ENCODE results near the gene RAB3IL1.
"Not testable (repeated sequence)": the region's sequence is repeated elsewhere in the genome, so short reads cannot be mapped to it uniquely, and the experiment has no call there.

The RAB3IL1 gene

DNA sequence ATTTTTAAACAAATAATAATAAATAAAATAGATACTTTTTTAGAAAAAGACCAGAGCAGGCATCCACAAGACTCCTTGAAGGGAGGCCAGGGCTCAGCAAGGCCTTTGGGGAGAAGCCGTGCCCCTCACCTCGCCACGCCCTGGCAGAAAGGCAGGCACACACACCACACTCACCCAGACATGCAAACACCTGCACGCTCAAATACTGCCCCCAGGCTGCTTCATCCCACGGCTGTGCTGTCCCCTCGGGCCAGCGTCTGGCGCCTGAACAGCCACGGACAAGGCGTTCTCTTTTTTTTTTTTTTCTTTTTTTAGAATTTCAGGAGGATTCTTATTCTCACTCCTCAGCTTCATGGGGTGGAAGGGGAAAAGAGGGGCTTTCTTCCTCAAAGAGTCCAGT, 27.5 kb downstream of the RAB3IL1 start:
- H3K9me3 ChIP-seq (ENCODE audit: control insufficient read depth in 1 of 2, low read length in 2 of 2), result no peaks in the 10 kb centered on the region
- peak overlapping the region; percentile 76 to 79 for H3K4me3 ChIP-seq (ENCODE audit: low read depth in 1 of 2, low read length in 2 of 2)
- peaks cover 0 to 21% of the 10 kb centered on the region in 2 donors for H3K4me1 ChIP-seq (ENCODE audit: control insufficient read depth in 1 of 2, insufficient read depth in 2 of 2, low read length in 2 of 2)
- H3K27ac ChIP-seq (ENCODE audit: low read length), result peak overlapping the region; percentile 16
- no peaks in the 10 kb centered on the region for H3K27me3 ChIP-seq (ENCODE audit: low read depth, low read length)
- no peaks in the 10 kb centered on the region for H3K36me3 ChIP-seq (ENCODE audit: control insufficient read depth in 1 of 2, insufficient read depth in 2 of 2, low read length in 2 of 2)

GRCh38 chr11:61888590-61888989, 28.8 kb downstream of the RAB3IL1 start:
- no peaks in the 10 kb centered on the region for H3K27me3 ChIP-seq (ENCODE audit: low read depth, low read length)
- no peaks in the 10 kb centered on the region for H3K36me3 ChIP-seq (ENCODE audit: control insufficient read depth in 1 of 2, insufficient read depth in 2 of 2, low read length in 2 of 2)
- peaks cover 0 to 21% of the 10 kb centered on the region in 2 donors for H3K4me1 ChIP-seq (ENCODE audit: control insufficient read depth in 1 of 2, insufficient read depth in 2 of 2, low read length in 2 of 2)
- H3K4me3 ChIP-seq (ENCODE audit: low read depth in 1 of 2, low read length in 2 of 2), result no peak overlapping the region
- no peaks in the 10 kb centered on the region for H3K9me3 ChIP-seq (ENCODE audit: control insufficient read depth in 1 of 2, low read length in 2 of 2)
- peak overlapping the region; percentile 56 for H3K27ac ChIP-seq (ENCODE audit: low read length)

GRCh38 chr11:61887839-61888494, 29.4 kb downstream of the RAB3IL1 start:
- H3K36me3 ChIP-seq (ENCODE audit: control insufficient read depth in 1 of 2, insufficient read depth in 2 of 2, low read length in 2 of 2), result no peaks in the 10 kb centered on the region
- H3K9me3 ChIP-seq (ENCODE audit: control insufficient read depth in 1 of 2, low read length in 2 of 2), result no peaks in the 10 kb centered on the region
- no peak overlapping the region for H3K4me3 ChIP-seq (ENCODE audit: low read depth in 1 of 2, low read length in 2 of 2)
- H3K27ac ChIP-seq (ENCODE audit: low read length), result peak overlapping the region; percentile 72
- no peaks in the 10 kb centered on the region for H3K27me3 ChIP-seq (ENCODE audit: low read depth, low read length)
- H3K4me1 ChIP-seq (ENCODE audit: control insufficient read depth in 1 of 2, insufficient read depth in 2 of 2, low read length in 2 of 2), result peaks cover 0 to 21% of the 10 kb centered on the region in 2 donors

DNA sequence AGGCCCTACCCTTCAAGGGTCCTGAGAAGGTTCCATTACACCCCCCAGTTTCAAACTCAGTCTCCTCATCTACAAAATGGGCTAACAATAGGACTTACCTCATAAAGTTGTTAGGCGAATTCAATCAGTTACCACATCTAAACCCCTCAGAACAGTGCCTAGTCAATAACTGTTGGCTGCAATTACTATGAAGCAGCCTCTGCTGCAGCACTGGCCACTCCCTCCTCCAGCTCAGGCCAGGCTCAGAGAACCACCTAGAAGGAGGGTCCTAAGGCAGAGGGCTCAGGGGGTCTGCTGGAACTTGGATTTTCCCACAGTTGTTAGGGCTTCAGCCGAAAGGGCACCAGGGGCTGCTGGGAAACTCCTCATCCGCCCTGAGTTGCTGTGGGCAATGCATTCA, 30.7 kb downstream of the RAB3IL1 start:
- Histone ChIP-seq H3K4me1 (ENCODE audit: control insufficient read depth in 1 of 2, insufficient read depth in 2 of 2, low read length in 2 of 2) (peaks cover 0 to 21% of the 10 kb centered on the region in 2 donors), H3K27me3 (ENCODE audit: low read depth, low read length) (no peaks in the 10 kb centered on the region), H3K4me3 (ENCODE audit: low read depth in 1 of 2, low read length in 2 of 2) (no peak overlapping the region), H3K36me3 (ENCODE audit: control insufficient read depth in 1 of 2, insufficient read depth in 2 of 2, low read length in 2 of 2) (no peaks in the 10 kb centered on the region), H3K9me3 (ENCODE audit: control insufficient read depth in 1 of 2, low read length in 2 of 2) (no peaks in the 10 kb centered on the region), H3K27ac (ENCODE audit: low read length) (no peak overlapping the region)

- Histone ChIP-seq H3K36me3 (ENCODE audit: control insufficient read depth in 1 of 2, insufficient read depth in 2 of 2, low read length in 2 of 2) (no peaks in the 10 kb centered on the region), H3K4me3 (ENCODE audit: low read depth in 1 of 2, low read length in 2 of 2) (no peak overlapping the region), H3K27ac (ENCODE audit: low read length) (no peak overlapping the region), H3K4me1 (ENCODE audit: control insufficient read depth in 1 of 2, insufficient read depth in 2 of 2, low read length in 2 of 2) (peaks cover 0 to 21% of the 10 kb centered on the region in 2 donors), H3K27me3 (ENCODE audit: low read depth, low read length) (no peaks in the 10 kb centered on the region), H3K9me3 (ENCODE audit: control insufficient read depth in 1 of 2, low read length in 2 of 2) (no peaks in the 10 kb centered on the region)
Observed at GRCh38 chr11:61885784-61886580, 31.4 kb downstream of the RAB3IL1 start.

DNA sequence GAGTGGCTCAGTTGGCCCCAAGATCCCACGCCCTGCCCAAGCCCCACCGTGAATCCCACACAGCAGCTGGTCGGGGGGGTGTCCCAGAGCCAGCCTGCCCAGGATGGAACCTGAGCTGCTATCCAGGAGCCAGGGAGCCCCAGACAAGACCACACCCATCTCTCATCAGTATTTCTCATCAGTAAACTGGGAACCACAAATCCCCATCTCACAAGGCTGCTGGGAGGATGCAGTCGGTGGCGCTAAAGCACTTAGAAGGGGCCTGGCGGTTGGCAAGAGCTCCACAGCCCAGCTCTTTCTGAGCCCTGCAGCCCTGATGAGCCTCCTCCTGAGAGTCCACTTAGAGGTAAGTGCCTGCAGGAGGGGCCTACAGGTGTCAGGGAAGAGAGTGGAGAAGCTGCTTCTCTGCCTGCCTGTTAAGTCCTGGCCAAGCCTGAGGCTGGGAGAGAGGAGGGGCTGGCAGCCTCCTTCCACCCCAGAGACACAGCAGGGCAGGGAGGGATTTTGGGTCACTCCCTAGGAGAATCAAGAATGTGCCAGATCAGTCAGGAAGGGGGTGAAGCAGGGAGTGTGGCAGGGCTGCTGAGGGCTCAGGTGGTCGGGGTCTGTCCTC, 32.1 kb downstream of the RAB3IL1 start:
- peaks cover 0 to 14% of the 10 kb centered on the region in 2 donors for H3K4me1 ChIP-seq (ENCODE audit: control insufficient read depth in 1 of 2, insufficient read depth in 2 of 2, low read length in 2 of 2)
- H3K27me3 ChIP-seq (ENCODE audit: low read depth, low read length), result no peaks in the 10 kb centered on the region
- H3K36me3 ChIP-seq (ENCODE audit: control insufficient read depth in 1 of 2, insufficient read depth in 2 of 2, low read length in 2 of 2), result no peaks in the 10 kb centered on the region
- no peaks in the 10 kb centered on the region for H3K9me3 ChIP-seq (ENCODE audit: control insufficient read depth in 1 of 2, low read length in 2 of 2)
- no peak overlapping the region for H3K27ac ChIP-seq (ENCODE audit: low read length)
- H3K4me3 ChIP-seq (ENCODE audit: low read depth in 1 of 2, low read length in 2 of 2), result no peak overlapping the region

DNA sequence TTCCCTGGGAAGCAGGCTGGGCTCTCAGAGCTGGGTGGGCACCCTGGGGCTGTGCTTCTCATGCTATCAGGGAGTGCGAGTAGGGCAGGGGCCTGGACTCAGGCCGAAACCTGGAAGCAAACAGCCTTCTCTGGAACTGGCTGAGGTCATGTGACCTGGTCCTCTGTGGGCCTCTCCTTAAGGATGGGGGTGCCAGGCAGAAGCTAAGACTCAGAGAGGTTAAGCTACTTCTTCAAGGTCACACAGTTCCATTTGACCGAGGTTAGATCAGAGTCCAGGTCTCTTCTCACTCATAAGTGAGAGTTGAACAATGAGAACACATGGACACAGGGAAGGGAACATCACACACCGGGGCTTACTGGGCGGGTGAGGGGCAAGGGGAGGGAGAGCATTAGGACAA, 33.4 kb downstream of the RAB3IL1 start:
- peaks cover 0 to 9% of the 10 kb centered on the region in 2 donors for H3K4me1 ChIP-seq (ENCODE audit: control insufficient read depth in 1 of 2, insufficient read depth in 2 of 2, low read length in 2 of 2)
- no peak overlapping the region for H3K4me3 ChIP-seq (ENCODE audit: low read depth in 1 of 2, low read length in 2 of 2)
- H3K36me3 ChIP-seq (ENCODE audit: control insufficient read depth in 1 of 2, insufficient read depth in 2 of 2, low read length in 2 of 2), result no peaks in the 10 kb centered on the region

GRCh38 chr11:61883327-61883726, 34.0 kb downstream of the RAB3IL1 start:
- H3K9me3 ChIP-seq (ENCODE audit: control insufficient read depth in 1 of 2, low read length in 2 of 2), result no peaks in the 10 kb centered on the region
- no peak overlapping the region for H3K27ac ChIP-seq (ENCODE audit: low read length)
- no peaks in the 10 kb centered on the region for H3K36me3 ChIP-seq (ENCODE audit: control insufficient read depth in 1 of 2, insufficient read depth in 2 of 2, low read length in 2 of 2)
- no peak overlapping the region for H3K4me3 ChIP-seq (ENCODE audit: low read depth in 1 of 2, low read length in 2 of 2)
- H3K27me3 ChIP-seq (ENCODE audit: low read depth, low read length), result no peaks in the 10 kb centered on the region
- H3K4me1 ChIP-seq (ENCODE audit: control insufficient read depth in 1 of 2, insufficient read depth in 2 of 2, low read length in 2 of 2), result peaks cover 0 to 9% of the 10 kb centered on the region in 2 donors

More for the DNA sequence above, 33.4 kb downstream of the RAB3IL1 start:
- Histone ChIP-seq H3K27me3 (ENCODE audit: low read depth, low read length) (no peaks in the 10 kb centered on the region), H3K9me3 (ENCODE audit: control insufficient read depth in 1 of 2, low read length in 2 of 2) (no peaks in the 10 kb centered on the region), H3K27ac (ENCODE audit: low read length) (no peak overlapping the region)

GRCh38 chr11:61882879-61883278, 34.5 kb downstream of the RAB3IL1 start:
- H3K27me3 ChIP-seq (ENCODE audit: low read depth, low read length), result no peaks in the 10 kb centered on the region
- peaks cover 0 to 3% of the 10 kb centered on the region in 2 donors for H3K36me3 ChIP-seq (ENCODE audit: control insufficient read depth in 1 of 2, insufficient read depth in 2 of 2, low read length in 2 of 2)
- H3K27ac ChIP-seq (ENCODE audit: low read length), result no peak overlapping the region
- H3K9me3 ChIP-seq (ENCODE audit: control insufficient read depth in 1 of 2, low read length in 2 of 2), result no peaks in the 10 kb centered on the region
- H3K4me3 ChIP-seq (ENCODE audit: low read depth in 1 of 2, low read length in 2 of 2), result no peak overlapping the region
- H3K4me1 ChIP-seq (ENCODE audit: control insufficient read depth in 1 of 2, insufficient read depth in 2 of 2, low read length in 2 of 2), result peaks cover 0 to 5% of the 10 kb centered on the region in 2 donors

DNA sequence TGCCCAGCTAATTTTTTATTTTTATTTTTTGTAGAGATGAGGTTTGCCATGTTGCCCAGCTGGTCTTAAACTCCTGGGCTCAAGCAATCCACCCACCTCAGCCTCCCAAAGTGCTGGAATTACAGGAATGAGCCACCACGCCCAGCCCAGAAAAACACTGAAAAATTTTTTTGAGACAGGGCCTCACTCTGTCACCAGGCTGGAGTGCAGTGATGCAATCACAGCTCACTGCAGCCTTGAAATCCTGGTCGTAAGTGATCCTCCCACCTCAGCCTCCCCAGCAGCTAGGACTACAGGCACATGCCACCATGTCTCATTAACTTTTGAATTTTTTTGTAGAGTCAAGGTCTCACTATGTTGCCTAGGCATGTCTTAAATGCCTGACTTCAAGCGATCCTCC, 35.1 kb downstream of the RAB3IL1 start:
- H3K4me1 ChIP-seq (ENCODE audit: control insufficient read depth in 1 of 2, insufficient read depth in 2 of 2, low read length in 2 of 2); H3K9me3 ChIP-seq (ENCODE audit: control insufficient read depth in 1 of 2, low read length in 2 of 2); H3K27ac ChIP-seq (ENCODE audit: low read length); H3K4me3 ChIP-seq (ENCODE audit: low read depth in 1 of 2, low read length in 2 of 2); H3K36me3 ChIP-seq (ENCODE audit: control insufficient read depth in 1 of 2, insufficient read depth in 2 of 2, low read length in 2 of 2); H3K27me3 ChIP-seq (ENCODE audit: low read depth, low read length): not testable (repeated sequence)

DNA sequence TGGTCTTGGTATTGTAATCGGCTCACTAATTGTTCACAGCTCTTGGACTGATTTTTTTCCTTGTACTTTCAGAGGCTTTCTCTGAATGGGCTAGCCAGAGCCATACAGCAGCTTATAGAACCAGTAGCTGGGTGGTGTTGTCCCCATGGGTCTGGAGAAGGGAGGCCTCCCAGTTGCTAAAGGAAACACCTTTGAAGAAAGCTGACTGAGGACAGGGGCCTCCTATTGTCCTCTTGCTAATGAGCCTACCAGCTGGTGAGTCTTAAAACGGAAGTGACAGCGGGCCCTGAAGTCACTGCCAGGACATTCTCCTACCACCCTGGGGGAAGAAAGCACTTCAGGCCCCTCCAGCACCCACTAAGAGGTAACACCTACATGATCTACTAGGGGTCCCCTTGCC, 36.0 kb downstream of the RAB3IL1 start:
- Histone ChIP-seq H3K4me1 (ENCODE audit: control insufficient read depth in 1 of 2, insufficient read depth in 2 of 2, low read length in 2 of 2) (no peaks in the 10 kb centered on the region), H3K36me3 (ENCODE audit: control insufficient read depth in 1 of 2, insufficient read depth in 2 of 2, low read length in 2 of 2) (peaks cover 0 to 6% of the 10 kb centered on the region in 2 donors), H3K27ac (ENCODE audit: low read length) (no peak overlapping the region), H3K27me3 (ENCODE audit: low read depth, low read length) (no peaks in the 10 kb centered on the region), H3K9me3 (ENCODE audit: control insufficient read depth in 1 of 2, low read length in 2 of 2) (no peaks in the 10 kb centered on the region), H3K4me3 (ENCODE audit: low read depth in 1 of 2, low read length in 2 of 2) (no peak overlapping the region)
